Breast epithelium (tissue), 3 donors: ENCODE data around the gene MAFG.

ENCODE experiments used
- POLR2A ChIP-seq: fragments of 450-650 bp; IDR thresholded peaks from one replicate; pipeline ENCODE4 v1.6.1; 2016; ENCODE audit warnings: antibody characterized with exemption, mild to moderate bottlenecking, moderate library complexity
- TF ChIP-seq, protein P1 (sequence below), 3 donors: fragments of 450-650 bp; IDR thresholded peaks; one replicate each; pipeline ENCODE4 v1.5.1; 2016 to 2017; ENCODE audit warnings: antibody characterized with exemption in 3 of 3, mild to moderate bottlenecking in 3 of 3, moderate library complexity in 3 of 3

DNA sequence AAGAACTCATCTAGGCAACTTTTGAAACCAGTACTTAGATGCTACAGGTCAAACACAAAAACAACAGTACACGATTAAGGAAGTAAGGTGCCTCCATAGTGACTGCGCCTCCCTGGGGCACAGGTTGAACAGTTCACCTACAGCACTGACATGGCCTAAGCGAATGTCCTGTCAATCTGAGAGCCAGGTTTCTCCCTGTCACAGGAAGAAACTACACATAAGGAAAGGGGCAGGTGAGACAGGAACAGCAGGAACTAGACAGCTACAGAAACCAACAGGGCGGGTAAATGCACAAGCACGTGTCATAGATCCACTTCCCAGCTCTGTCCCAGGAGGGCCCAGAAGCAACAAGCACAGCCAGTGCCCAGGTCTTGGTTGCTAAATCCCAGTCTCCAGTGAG, 48.4 kb downstream of the MAFG start:
- no peak for TF ChIP-seq POLR2A
- TF ChIP-seq, protein P1, sequence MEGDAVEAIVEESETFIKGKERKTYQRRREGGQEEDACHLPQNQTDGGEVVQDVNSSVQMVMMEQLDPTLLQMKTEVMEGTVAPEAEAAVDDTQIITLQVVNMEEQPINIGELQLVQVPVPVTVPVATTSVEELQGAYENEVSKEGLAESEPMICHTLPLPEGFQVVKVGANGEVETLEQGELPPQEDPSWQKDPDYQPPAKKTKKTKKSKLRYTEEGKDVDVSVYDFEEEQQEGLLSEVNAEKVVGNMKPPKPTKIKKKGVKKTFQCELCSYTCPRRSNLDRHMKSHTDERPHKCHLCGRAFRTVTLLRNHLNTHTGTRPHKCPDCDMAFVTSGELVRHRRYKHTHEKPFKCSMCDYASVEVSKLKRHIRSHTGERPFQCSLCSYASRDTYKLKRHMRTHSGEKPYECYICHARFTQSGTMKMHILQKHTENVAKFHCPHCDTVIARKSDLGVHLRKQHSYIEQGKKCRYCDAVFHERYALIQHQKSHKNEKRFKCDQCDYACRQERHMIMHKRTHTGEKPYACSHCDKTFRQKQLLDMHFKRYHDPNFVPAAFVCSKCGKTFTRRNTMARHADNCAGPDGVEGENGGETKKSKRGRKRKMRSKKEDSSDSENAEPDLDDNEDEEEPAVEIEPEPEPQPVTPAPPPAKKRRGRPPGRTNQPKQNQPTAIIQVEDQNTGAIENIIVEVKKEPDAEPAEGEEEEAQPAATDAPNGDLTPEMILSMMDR (IDR thresholded peaks at IDR 0.05) = no peak
